ACHN (cell line): ENCODE measurements around the gene RNF217.
A peak's percentile ranks its signal among the peaks of the same experiment; 100 is the strongest.
"Not testable (repeated sequence)": the region's sequence is repeated elsewhere in the genome, so short reads cannot be mapped to it uniquely, and the experiment has no call there.

Source experiments
- DNase-seq: peaks from one replicate; pipeline ENCODE4 v3.0.0-alpha.2; 2015
- in situ Hi-C: cut with HindIII; loops from 2 replicates; pipeline ENCODE4 v1.10.0; 2017; ENCODE audit warnings: low sequenced_read_pairs, low pct_ligation_motif_present, low pct_unique_long_range_greater_than_20kb

The RNF217 gene, protein sequence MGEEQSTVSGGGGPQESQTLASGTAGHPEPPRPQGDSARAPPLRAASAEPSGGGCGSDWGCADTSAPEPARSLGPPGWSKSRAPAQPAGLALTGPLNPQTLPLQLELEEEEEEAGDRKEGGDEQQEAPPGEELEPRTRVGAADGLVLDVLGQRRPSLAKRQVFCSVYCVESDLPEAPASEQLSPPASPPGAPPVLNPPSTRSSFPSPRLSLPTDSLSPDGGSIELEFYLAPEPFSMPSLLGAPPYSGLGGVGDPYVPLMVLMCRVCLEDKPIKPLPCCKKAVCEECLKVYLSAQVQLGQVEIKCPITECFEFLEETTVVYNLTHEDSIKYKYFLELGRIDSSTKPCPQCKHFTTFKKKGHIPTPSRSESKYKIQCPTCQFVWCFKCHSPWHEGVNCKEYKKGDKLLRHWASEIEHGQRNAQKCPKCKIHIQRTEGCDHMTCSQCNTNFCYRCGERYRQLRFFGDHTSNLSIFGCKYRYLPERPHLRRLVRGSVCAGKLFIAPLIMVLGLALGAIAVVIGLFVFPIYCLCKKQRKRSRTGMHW

DNA sequence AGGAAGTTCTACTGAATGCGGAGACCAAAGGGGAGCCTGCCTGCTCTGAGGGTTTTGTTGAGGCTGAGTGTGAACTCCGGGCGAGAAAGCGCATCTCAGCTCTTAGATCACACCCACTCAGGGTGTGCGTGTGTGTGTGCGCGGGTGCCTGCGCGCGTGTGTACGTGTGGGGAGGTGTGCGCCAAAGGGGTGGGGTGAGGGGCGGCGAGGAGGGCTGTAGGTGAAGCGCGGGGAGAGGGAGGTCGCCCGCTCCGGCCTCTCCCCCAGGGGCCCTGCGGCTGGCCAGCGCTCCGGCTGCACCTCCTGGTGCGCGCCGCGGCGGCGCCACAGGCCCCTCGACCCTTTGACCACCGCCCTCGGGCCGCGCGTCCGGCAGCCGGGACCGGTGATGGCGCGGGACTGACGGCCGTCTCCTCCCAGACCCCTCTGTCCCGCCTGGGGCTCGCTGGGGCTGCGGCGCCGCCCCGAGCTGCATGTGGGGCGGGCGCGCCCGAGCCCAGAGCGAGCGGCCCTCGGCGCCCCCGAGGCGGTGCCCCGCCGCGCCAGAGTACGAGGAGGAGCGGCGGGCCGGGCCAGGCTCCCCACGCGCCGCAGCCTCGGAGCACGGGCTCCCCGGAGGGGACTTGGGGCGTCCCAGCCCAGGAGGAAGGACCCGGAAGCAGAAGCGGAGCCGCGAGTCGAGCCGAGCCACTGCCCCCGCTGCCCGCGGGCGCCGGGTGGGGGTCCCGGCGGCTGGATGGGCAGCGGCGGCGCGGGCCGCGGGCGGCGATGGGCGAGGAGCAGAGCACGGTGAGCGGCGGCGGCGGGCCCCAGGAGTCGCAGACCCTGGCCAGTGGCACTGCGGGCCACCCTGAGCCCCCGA lies at the start of gene RNF217:
RNF217 (plus strand) TSS at position 661 of the 862 bp plus-strand sequence; CDS start at position 769, 108 bp downstream.
- peak; percentile 49 for DNase-seq
- in situ Hi-C loops: no loop called here

DNA sequence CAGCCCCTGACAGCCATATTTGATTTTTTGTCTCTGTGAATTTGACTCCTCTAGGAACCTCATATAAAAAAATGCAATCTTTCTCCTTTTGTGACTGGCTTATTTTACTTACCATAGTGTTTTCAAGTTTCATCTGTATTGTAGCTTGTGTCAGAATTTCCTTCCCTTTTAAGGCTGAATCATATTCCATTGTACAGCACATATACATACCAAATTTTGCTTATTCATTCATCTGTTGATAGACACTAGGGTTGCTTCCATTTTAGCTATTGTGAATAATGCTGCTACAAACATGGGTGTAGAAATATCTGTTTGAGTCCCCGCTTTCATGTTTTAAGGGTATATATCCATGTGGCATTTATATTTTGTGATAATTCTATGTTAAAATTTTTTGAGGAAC lies 49.2 kb upstream of the RNF217 start:
- in situ Hi-C loops: no loop called here
- no peak for DNase-seq

DNA sequence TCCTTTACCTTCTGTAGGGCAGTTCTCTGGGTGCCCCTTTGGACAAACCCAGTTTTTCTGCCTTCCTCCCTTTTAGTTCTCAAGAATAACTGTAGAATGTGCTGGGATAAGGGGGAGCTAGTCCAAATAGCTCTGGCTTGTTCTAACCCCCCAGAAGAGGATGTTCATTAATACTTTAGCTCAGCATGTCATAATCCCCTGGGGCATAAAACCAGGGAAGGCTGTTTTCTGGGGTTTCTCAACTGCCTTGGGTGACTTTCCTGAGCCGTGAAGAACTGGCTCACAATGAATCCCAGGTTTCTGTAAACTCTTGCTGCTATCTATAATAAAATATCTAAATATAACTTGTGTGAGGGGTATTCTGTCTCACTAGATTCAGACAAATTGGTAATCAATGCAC lies 44.5 kb upstream of the RNF217 start:
- in situ Hi-C loops: no loop called here

DNA sequence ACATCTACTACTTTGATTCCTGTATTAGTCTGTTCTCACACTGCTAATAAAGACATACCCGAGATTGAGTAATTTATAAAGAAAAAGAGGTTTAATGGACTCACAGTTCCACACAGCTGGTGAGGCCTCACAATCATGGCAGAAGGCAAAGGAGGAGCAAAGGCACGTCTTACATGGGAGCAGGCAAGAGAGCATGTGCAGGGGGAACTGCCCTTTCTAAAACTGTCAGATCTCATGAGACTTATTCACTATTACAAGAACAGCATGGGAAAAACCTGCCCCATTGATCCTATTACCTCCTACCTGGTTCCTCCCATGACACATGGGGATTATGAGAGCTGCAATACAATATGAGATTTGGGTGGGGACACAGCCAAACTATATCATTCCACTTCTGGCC lies 42.5 kb upstream of the RNF217 start:
- DNase-seq, in situ Hi-C loops: not testable (repeated sequence)

More for the DNA sequence above, 44.5 kb upstream of the RNF217 start:
- DNase-seq: no peak

DNA sequence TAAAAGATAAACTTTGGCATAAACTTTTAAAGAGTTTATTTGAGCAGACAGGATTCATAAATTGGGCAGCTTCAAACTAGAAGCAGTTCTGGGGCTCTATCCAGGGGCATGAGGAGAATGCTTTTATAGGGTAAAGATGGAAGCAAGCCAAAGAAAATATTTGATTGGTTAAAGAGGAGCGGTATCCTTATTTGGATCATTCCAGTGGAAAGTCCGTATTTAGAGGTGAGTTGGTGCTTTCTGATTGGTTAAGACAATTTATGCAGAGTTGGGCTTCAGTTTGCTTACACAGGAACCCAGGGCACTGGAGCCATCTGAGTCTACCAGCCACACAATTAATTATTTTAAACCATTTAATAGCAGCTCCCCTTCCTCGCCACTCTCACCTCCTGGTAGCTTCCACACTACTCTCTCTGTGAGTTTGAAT lies 37.9 kb upstream of the RNF217 start:
- in situ Hi-C loops: no loop called here
- no peak for DNase-seq

DNA sequence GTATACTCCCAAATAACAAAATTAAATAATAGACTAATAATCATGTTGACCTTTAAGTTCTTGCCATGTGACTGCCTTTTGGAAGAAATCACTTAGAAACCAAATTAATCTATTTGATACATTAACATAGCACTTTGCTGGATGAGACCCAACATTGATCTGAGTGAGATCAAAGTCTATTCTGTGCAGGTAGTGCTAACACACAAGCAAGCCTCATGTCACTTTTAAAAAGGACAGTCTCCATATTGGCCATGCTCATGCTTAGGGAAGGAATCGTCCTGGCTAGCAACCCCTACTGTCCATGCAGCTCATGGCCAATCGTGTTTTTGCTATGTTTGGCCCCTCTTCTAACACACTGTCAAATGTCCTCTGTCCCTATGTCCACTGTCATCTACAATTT lies 35.8 kb upstream of the RNF217 start:
- no peak for DNase-seq
- in situ Hi-C loops: no loop called here

DNA sequence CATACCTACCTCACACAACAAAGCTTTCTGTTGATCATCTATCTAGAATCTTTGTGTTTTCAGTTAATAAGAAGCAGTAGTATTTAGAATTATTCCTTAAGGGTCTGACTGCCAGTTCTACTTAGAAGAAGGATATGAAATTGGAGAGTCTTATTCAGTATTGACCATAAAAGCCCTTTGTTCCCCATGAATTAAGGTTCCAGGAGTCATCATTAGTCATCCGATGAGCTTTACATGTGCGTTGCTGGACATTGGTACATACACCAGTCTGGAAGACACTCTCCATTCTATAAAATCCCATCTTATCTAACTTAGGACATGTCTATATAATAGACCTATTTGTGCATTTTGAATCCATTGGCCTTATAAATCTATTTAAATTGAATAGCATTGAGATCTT lies 34.4 kb upstream of the RNF217 start:
- in situ Hi-C loops: no loop called here
- no peak for DNase-seq

DNA sequence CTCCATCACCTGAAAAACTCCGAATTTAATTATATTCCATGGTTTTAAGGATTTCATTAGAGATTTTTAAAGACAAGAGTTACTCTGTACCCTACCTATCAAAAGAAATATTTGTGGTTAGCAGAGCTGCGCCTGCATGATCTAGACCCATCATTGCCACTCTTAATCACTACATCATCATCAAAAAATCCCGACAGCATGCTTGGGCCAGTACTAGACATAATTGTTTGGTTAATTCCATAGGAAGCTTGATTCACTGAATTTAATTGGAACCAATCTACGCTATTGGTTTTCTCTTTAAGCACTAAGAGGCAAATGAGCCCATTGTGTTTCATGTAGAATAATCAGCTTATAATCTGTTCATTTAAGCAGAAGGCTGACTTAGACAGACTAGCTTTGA lies 33.4 kb upstream of the RNF217 start:
- DNase-seq: no peak
- in situ Hi-C loops: no loop called here

DNA sequence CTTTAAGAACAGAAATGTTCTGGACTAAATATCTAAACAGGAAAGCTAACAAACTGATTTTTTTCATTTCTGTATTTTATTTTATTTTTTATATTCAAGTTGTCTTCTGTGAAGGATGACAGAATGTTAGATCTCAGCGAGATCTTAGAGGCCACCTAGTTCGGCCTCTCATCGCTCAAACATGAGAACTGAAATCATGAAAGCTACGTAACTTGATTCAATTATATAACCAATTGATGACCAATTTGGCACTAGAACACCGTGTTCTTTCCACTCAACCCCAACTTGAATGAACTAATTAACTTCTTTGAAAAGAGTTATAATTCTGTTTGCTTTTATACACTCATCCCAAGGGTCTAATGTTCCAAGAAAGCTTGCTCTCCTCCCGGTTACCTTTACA lies 24.6 kb upstream of the RNF217 start:
- no peak for DNase-seq
- in situ Hi-C loops: no loop called here

DNA sequence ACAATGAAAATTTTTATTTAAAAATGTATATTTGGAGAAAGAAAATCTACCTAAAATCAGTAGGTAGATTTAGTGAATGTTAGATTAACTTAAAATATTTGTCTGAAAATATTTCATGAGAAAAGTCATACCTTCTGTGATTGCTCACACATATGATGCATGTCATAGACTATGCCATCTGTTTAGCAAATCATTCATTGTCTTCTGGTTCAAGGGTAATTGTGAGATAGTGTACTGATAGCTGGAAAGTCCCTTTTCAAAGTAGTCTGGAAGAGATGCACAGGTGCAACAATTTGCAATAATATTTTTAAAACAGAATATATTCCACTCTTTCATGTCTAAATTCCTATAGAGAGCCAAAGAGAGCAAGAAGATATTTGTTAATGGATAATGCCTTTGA lies 21.0 kb upstream of the RNF217 start:
- in situ Hi-C loops: no loop called here
- DNase-seq: no peak

DNA sequence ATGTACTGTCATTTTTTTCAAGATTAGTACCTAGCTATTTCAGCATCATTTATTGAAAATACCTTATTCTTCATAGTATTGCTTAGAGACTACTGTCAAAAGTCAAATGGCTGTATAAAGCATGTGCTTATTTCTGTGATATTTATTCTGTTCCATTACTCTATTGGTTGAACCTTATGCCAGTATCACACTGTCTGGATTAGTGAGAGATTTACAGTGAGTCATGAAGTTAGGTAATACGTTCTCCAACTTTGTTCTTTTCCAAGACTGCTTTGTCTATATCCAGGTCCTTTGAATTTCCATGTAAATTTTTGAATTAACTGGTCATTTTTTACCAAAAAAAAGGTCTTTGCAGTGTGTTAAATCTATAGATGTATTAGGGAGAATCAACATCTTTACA lies 18.6 kb upstream of the RNF217 start:
- DNase-seq: no peak
- in situ Hi-C loops: no loop called here

DNA sequence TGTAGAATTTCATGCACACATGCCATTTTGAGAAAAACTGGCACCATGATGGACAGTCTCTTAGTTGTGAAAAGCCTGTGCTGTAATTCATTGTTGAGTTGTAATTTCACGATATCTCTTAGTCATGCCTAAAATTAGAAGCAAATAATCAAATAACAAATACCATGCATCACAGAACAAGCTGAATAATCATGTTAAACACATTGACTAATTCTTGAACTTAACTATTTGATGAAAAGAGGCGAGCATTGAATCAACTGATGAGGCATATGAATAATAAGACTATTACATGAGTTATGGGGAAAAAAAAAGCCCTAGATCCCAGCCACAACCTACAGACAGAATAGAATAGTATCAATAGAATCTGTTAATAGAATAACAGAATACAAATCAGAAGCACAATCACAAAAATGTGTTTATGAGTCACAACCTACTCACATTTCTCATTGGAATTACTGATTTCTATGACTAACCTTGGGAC lies 14.2 kb upstream of the RNF217 start:
- in situ Hi-C loops: no loop called here
- DNase-seq: no peak

DNA sequence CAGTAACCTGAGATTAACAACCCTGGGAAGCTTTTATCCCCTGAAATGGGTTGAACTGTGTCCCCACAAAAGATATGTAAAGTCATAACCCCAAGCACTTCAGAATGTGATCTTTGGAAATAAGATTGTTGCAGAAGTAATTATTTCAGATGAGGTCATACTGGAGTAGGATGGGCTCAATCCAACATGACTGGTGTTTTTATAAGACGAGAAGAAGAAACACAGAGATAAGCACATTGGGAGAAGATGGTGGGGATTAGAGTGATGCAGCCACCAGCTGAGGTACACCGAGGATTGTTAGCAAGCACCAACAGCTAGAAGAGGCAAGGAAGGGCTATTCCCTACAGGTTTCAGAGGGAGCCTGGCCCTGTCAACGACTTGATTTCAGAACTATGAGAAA lies 12.5 kb upstream of the RNF217 start:
- in situ Hi-C loops: no loop called here
- no peak for DNase-seq

DNA sequence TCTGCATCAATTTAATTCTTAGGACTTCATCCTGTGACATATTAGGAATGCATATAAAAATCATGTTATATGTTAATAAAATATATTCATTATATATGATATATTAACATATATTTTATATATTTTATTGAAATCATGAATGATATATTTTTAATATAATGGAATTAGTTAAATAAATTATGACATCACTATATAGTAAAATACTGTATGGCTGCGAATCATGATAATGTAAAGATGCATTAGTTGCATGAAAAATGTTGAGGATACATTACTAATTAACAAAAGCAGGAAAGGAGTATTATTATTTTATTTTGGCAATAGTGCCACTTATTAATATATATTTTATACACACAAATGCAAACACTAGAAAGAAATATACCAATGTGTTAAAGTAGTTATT lies 8.4 kb upstream of the RNF217 start:
- in situ Hi-C loops: no loop called here
- DNase-seq: no peak

DNA sequence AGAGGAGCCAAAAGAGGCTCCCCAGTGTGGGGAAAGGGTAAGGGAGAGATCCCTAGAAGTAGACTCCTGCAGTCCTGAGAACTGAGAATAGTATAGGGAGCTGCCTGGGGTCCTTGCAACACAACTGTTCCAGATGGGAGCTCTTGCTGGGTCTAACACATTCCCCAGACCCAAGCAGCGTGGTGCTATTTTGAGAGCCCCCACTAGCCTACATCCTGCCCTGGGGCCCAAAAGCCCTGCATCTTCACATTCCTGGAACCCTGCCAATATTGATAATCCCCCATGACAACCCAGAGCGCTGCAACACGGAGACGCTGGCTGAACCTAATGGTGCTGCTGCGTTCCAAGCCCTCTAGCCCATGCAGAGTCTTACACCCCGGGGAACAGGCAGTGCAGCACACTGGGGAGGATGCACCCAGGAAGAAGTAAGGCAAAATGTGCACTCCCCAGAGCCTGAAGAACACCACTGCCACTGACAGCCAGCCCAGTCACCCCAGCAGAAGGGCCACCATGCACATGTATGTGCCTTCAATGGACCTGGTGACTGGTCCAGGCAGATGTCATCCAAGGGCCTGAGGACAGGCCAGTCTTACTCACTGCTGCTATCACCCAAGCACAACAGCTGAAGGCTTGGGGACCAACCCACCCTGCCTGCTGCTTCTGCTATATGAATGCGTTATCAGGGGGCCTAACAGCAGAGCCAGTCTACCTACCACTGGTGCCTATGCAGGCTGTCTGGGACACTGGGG lies 7.0 kb upstream of the RNF217 start:
- no peak for DNase-seq
- in situ Hi-C loops: no loop called here

DNA sequence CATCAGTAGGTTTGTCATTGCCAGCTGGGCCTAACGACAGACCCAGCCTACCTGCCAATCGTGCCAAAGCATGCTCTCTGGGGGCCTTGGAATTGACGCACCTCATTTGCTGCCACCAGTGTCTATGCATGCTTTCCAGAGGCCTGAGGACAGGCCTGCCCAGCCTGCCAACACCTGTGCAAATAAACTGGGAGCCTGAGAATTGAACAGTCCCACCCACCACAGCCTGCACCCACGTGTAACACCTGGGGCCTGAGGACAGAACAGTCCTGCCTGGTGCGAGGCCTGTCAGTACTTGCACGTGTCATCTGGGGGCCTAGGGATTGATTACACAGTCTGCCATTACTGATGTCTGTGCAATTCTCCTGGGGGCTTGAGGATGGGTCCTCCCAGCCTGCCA lies 6.2 kb upstream of the RNF217 start:
- no peak for DNase-seq
- in situ Hi-C loops: no loop called here

DNA sequence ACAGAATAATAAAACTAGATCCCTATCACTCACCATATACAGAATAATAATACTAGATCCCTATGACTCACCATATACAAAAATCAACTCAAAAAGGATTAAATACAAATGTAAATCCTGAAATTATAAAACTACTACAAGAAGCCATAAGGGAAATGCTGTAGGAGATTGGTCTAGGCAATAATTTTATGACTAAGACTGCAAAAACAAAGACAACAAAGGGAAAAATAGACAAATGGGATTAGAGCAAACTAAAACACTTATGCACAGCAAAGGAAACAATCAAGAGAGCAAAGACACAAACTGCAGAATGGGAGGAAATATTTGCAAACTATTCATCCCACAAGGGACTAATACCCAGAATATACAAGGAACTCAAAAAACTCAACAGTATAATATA lies 4.1 kb upstream of the RNF217 start:
- in situ Hi-C loops: no loop called here
- no peak for DNase-seq

DNA sequence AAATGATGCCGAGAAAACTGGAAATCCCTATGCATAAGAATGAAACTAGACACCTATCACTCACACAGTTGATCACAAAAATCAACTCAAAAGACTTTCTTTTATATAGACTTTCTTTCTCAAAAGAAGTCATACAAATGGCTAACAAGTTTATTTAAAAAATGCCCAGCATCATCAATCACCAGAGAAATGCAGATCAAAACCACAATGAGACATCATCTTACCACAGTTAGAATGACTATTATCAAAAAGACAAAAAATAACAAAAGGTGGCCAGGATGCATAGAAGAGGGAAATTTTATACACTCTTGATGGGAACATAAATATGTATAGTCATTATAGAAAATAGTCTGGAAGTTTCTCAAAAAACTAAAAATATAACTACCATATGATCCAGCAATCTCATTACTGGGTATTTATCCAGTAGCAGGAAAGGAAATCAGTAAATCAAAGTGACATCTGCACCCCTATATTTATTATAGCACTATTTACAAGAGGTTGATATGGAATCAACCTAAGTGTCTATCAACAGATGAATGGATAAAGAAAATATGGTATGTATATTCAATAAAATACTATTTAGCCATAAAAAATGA lies 3.4 kb upstream of the RNF217 start:
- DNase-seq: peak; percentile 63
- in situ Hi-C loops: no loop called here
